DOHH2 (cell line): ENCODE measurements around the gene CYP4F11.
"Not testable (repeated sequence)": the region's sequence is repeated elsewhere in the genome, so short reads cannot be mapped to it uniquely, and the experiment has no call there.

Source experiments
- H3F3A ChIP-seq: fragments of 200-600 bp; sonication (generic), shearing (Covaris generic); 2 replicates; pipeline ENCODE4 v1.6.0; 2016; ENCODE audit warnings: antibody characterized with exemption, mild to moderate bottlenecking; ENCODE audit not compliant: control insufficient read depth, insufficient read depth
- H3K27ac ChIP-seq: fragments of 200-600 bp; sonication (generic); 2 replicates; pipeline ENCODE4 v1.5.1; 2014; ENCODE audit warnings: low read depth, mild to moderate bottlenecking, low read length, moderate library complexity
- H3K27me3 ChIP-seq: fragments of 200-600 bp; sonication (generic); 2 replicates; pipeline ENCODE4 v1.6.1; 2014; ENCODE audit warnings: mild to moderate bottlenecking, low read length, mixed read lengths; ENCODE audit not compliant: control insufficient read depth
- H3K36me3 ChIP-seq: fragments of 200-600 bp; sonication (generic); 2 replicates; pipeline ENCODE4 v1.6.1; 2014; ENCODE audit warnings: mild to moderate bottlenecking, low read length, moderate library complexity, mixed read lengths; ENCODE audit not compliant: control insufficient read depth
- H3K4me1 ChIP-seq: fragments of 200-600 bp; sonication (generic); 2 replicates; pipeline ENCODE4 v1.6.1; 2014; ENCODE audit warnings: mild to moderate bottlenecking, low read length, mixed read lengths; ENCODE audit not compliant: control insufficient read depth
- H3K4me2 ChIP-seq: fragments of 200-600 bp; sonication (generic); 2 replicates; pipeline ENCODE4 v1.6.0; 2014; ENCODE audit warnings: mild to moderate bottlenecking, low read length, moderate library complexity
- H3K4me3 ChIP-seq: fragments of 200-600 bp; sonication (generic); 2 replicates; pipeline ENCODE4 v1.5.1; 2014; ENCODE audit warnings: mild to moderate bottlenecking, low read length, mixed read lengths
- H3K79me2 ChIP-seq: fragments of 200-600 bp; sonication (generic); 2 replicates; pipeline ENCODE4 v1.6.1; 2014; ENCODE audit warnings: mild to moderate bottlenecking, low read length, mixed read lengths; ENCODE audit not compliant: control insufficient read depth
- H3K9me2 ChIP-seq: fragments of 200-600 bp; sonication (generic); replicated peaks from 2 replicates; pipeline ENCODE4 v1.6.1; 2014; ENCODE audit warnings: mild to moderate bottlenecking, low read length, mixed read lengths; ENCODE audit not compliant: control insufficient read depth
- H3K9me3 ChIP-seq: fragments of 200-600 bp; sonication (generic); 2 replicates; pipeline ENCODE4 v1.6.1; 2014; ENCODE audit warnings: antibody characterized with exemption, low read length, mixed read lengths; ENCODE audit not compliant: control insufficient read depth, insufficient read depth
- H4K20me1 ChIP-seq: fragments of 200-600 bp; sonication (generic); 2 replicates; pipeline ENCODE4 v1.6.0; 2014; ENCODE audit warnings: low read depth, mild to moderate bottlenecking, antibody characterized with exemption, low read length, moderate library complexity; ENCODE audit not compliant: control insufficient read depth, insufficient read depth
- EZH2phosphoT487 ChIP-seq: fragments of 200-600 bp; sonication (generic); IDR thresholded peaks from 2 replicates; pipeline ENCODE4 v1.6.1; 2017; ENCODE audit warnings: borderline replicate concordance, mild to moderate bottlenecking, antibody characterized with exemption, low read length, moderate library complexity, mixed read lengths
- TF ChIP-seq, protein P1 (sequence below): fragments of 200-600 bp; sonication (generic); IDR thresholded peaks from one replicate; pipeline ENCODE4 v1.5.1; 2014; ENCODE audit warnings: antibody characterized with exemption, mild to moderate bottlenecking, low read depth, low read length; ENCODE audit not compliant: poor library complexity, severe bottlenecking

Gene CYP4F11

GRCh38 chr19:15902254-15902653 is 32.1 kb downstream of the CYP4F11 start:
- no peaks in the 10 kb centered on the region for H3K36me3 ChIP-seq
- TF ChIP-seq, protein P1, sequence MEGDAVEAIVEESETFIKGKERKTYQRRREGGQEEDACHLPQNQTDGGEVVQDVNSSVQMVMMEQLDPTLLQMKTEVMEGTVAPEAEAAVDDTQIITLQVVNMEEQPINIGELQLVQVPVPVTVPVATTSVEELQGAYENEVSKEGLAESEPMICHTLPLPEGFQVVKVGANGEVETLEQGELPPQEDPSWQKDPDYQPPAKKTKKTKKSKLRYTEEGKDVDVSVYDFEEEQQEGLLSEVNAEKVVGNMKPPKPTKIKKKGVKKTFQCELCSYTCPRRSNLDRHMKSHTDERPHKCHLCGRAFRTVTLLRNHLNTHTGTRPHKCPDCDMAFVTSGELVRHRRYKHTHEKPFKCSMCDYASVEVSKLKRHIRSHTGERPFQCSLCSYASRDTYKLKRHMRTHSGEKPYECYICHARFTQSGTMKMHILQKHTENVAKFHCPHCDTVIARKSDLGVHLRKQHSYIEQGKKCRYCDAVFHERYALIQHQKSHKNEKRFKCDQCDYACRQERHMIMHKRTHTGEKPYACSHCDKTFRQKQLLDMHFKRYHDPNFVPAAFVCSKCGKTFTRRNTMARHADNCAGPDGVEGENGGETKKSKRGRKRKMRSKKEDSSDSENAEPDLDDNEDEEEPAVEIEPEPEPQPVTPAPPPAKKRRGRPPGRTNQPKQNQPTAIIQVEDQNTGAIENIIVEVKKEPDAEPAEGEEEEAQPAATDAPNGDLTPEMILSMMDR = no peak
- no peak for TF ChIP-seq EZH2phosphoT487
- no peaks in the 10 kb centered on the region for H3F3A ChIP-seq
- no peaks in the 10 kb centered on the region; the same call in 1 of the 2 replicates for H3K27me3 ChIP-seq
- H3K79me2 ChIP-seq = no peaks in the 10 kb centered on the region
- no peaks in the 10 kb centered on the region for H4K20me1 ChIP-seq
- no peak overlapping the region for H3K27ac ChIP-seq
- H3K4me3 ChIP-seq = no peak overlapping the region
- H3K4me2 ChIP-seq = no peak overlapping the region
- H3K9me3 ChIP-seq = no peaks in the 10 kb centered on the region
- no peaks in the 10 kb centered on the region for H3K9me2 ChIP-seq
- no peaks in the 10 kb centered on the region for H3K4me1 ChIP-seq

DNA sequence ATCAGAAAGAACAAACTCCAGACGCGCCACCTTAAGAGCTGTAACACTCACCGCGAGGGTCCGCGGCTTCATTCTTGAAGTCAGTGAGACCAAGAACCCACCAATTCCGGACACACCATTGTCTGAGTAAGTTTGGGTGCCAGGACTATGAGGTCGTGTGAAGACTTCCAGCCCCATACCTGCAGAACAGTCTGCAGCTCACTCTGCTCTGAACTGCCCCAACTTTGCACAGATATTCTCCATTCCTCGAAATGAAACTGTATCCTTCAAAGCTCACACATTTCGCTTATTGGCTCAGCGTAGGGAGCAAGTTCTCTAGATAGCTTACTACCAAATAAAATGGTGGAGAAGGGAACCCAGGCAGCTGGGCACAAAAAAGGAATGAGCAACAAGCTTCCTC is 33.8 kb downstream of the CYP4F11 start:
- Histone ChIP-seq H3K27ac (no peak overlapping the region), H3K9me3 (no peaks in the 10 kb centered on the region), H3K79me2 (no peaks in the 10 kb centered on the region), H4K20me1 (no peaks in the 10 kb centered on the region), H3K4me2 (no peak overlapping the region), H3F3A (no peaks in the 10 kb centered on the region), H3K4me1 (no peaks in the 10 kb centered on the region), H3K4me3 (no peak overlapping the region), H3K36me3 (no peaks in the 10 kb centered on the region), H3K9me2 (no peaks in the 10 kb centered on the region), H3K27me3 (no peaks in the 10 kb centered on the region; the same call in 1 of the 2 replicates)
- no peak for TF ChIP-seq EZH2phosphoT487
- TF ChIP-seq, protein P1 = no peak

DNA sequence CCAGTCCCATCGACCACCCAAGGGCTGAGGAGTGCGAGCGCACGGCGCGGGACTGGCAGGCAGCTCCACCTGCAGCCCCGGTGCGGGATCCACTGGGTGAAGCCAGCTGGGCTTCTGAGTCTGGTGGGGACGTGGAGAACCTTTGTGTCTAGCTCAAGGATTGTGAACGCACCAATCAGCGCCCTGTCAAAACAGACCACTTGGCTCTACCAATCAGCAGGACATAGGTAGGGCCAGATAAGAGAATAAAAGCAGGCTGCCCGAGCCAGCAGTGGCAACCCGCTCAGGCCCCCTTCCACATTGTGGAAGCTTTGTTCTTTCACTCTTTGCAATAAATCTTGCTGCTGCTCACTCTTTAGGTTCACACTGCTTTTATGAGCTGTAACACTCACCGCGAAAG is 34.3 kb downstream of the CYP4F11 start:
- not testable (repeated sequence) for H3K9me3 ChIP-seq, H3K27ac ChIP-seq, H3K27me3 ChIP-seq, H3K36me3 ChIP-seq, H3K4me2 ChIP-seq, H3K79me2 ChIP-seq, H3K9me2 ChIP-seq, H4K20me1 ChIP-seq, H3K4me1 ChIP-seq, H3F3A ChIP-seq, H3K4me3 ChIP-seq

GRCh38 chr19:15899561-15899960 is 34.8 kb downstream of the CYP4F11 start:
- not testable (repeated sequence) for H3K4me3 ChIP-seq

More at GRCh38 chr19:15899561-15899960, 34.8 kb downstream of the CYP4F11 start:
- not testable (repeated sequence) for H3K36me3 ChIP-seq, H3K9me3 ChIP-seq, H4K20me1 ChIP-seq, H3F3A ChIP-seq, H3K79me2 ChIP-seq, H3K4me1 ChIP-seq, H3K27ac ChIP-seq, H3K9me2 ChIP-seq, H3K4me2 ChIP-seq, H3K27me3 ChIP-seq
